Astrocyte (in vitro differentiated cells and primary cell): ENCODE results near the gene SART3.

Experiments used
- EZH2 ChIP-seq: IDR thresholded peaks from 2 replicates; pipeline ENCODE4 v1.6.1; 2012; ENCODE audit warnings: mild to moderate bottlenecking, low read length, inconsistent platforms; ENCODE audit not compliant: insufficient read depth
- TF ChIP-seq, protein P1 (sequence below): IDR thresholded peaks from 2 replicates; pipeline ENCODE4 v1.5.1; 2011; ENCODE audit warnings: low read depth, mild to moderate bottlenecking, inconsistent platforms, low read length, moderate library complexity; ENCODE audit not compliant: insufficient read depth

DNA sequence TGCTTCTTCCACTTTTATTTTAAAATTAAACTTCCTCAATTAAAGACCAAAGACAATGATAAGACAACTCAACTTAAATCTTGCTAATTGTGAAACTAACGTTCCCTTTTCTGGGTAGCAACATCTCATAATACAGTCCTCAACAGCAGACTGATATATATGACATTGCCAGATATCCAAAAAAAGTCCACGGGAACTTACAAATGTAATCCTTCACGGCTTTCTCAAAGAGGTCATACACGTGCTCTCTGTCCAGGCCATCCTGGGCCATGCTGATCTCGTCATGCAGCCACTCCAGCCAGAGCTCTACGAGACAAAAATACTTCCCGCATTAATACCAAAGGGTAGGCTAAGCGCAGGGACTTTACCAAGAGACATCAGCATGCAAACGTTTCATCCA, 13.3 kb downstream of the SART3 start:
- no peak for TF ChIP-seq EZH2
- TF ChIP-seq, protein P1, sequence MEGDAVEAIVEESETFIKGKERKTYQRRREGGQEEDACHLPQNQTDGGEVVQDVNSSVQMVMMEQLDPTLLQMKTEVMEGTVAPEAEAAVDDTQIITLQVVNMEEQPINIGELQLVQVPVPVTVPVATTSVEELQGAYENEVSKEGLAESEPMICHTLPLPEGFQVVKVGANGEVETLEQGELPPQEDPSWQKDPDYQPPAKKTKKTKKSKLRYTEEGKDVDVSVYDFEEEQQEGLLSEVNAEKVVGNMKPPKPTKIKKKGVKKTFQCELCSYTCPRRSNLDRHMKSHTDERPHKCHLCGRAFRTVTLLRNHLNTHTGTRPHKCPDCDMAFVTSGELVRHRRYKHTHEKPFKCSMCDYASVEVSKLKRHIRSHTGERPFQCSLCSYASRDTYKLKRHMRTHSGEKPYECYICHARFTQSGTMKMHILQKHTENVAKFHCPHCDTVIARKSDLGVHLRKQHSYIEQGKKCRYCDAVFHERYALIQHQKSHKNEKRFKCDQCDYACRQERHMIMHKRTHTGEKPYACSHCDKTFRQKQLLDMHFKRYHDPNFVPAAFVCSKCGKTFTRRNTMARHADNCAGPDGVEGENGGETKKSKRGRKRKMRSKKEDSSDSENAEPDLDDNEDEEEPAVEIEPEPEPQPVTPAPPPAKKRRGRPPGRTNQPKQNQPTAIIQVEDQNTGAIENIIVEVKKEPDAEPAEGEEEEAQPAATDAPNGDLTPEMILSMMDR, result no peak
